ENCODE measurements around the gene SETD6.

Gene SETD6

GRCh38 chr16:58509256-58510096 lies 5.8 kb upstream of the SETD6 start:
- no peak overlapping the region for H3K9ac ChIP-seq (ENCODE audit: insufficient read length)
- H3K27ac ChIP-seq = no peak overlapping the region
- H3K9me3 ChIP-seq (ENCODE audit: low read depth, low read length) = no peaks in the 10 kb centered on the region
- no peak for DNase-seq (ENCODE audit: low read depth, low spot score)
- H3K4me3 ChIP-seq = no peak overlapping the region
- TF ChIP-seq FOXP2 (optimal IDR thresholded peaks at IDR 0.05; ENCODE audit: control extremely low read depth, extremely low read length, insufficient read depth) = no peak
- TF ChIP-seq EZH2 (IDR thresholded peaks at IDR 0.05) = no peak
- no peak for TF ChIP-seq POLR2AphosphoS5 (IDR thresholded peaks at IDR 0.05; ENCODE audit: borderline replicate concordance, low read depth, low read length)
- H3K36me3 ChIP-seq (ENCODE audit: insufficient read depth, low read length) = no peaks in the 10 kb centered on the region

GRCh38 chr16:58510097-58510775 lies 5.1 kb upstream of the SETD6 start:
- no peak overlapping the region for H3K9ac ChIP-seq (ENCODE audit: insufficient read length)
- H3K9me3 ChIP-seq (ENCODE audit: low read depth, low read length) = no peaks in the 10 kb centered on the region
- H3K27ac ChIP-seq = no peak overlapping the region
- TF ChIP-seq POLR2AphosphoS5 (IDR thresholded peaks at IDR 0.05; ENCODE audit: borderline replicate concordance, low read depth, low read length) = no peak
- no peak for DNase-seq (ENCODE audit: low read depth, low spot score)
- H3K4me3 ChIP-seq = no peak overlapping the region
- H3K36me3 ChIP-seq (ENCODE audit: insufficient read depth, low read length) = no peaks in the 10 kb centered on the region

- Histone ChIP-seq H3K36me3 (ENCODE audit: insufficient read depth, low read length) (no peaks in the 10 kb centered on the region), H3K9ac (ENCODE audit: insufficient read length) (no peak overlapping the region), H3K9me3 (ENCODE audit: low read depth, low read length) (no peaks in the 10 kb centered on the region), H3K27ac (no peak overlapping the region), H3K4me3 (no peak overlapping the region)
- DNase-seq (ENCODE audit: low read depth, low spot score) = no peak
- no peak; the same call in 1 of the 2 replicates for TF ChIP-seq POLR2AphosphoS5 (IDR thresholded peaks at IDR 0.05; ENCODE audit: borderline replicate concordance, low read depth, low read length)
- no peak for TF ChIP-seq FOXP2 (optimal IDR thresholded peaks at IDR 0.05; ENCODE audit: control extremely low read depth, extremely low read length, insufficient read depth)
- TF ChIP-seq EZH2 (IDR thresholded peaks at IDR 0.05) = no peak
Measured at GRCh38 chr16:58510776-58511628, 4.3 kb upstream of the SETD6 start.

- no peak for TF ChIP-seq FOXP2 (optimal IDR thresholded peaks at IDR 0.05; ENCODE audit: control extremely low read depth, extremely low read length, insufficient read depth)
- TF ChIP-seq EZH2 (IDR thresholded peaks at IDR 0.05) = no peak
- TF ChIP-seq POLR2AphosphoS5 (IDR thresholded peaks at IDR 0.05; ENCODE audit: borderline replicate concordance, low read depth, low read length) = no peak
- Histone ChIP-seq H3K27ac (no peak overlapping the region), H3K36me3 (ENCODE audit: insufficient read depth, low read length) (peaks cover 6% of the 10 kb centered on the region; the same call in 1 of the 2 replicates), H3K9me3 (ENCODE audit: low read depth, low read length) (no peaks in the 10 kb centered on the region), H3K9ac (ENCODE audit: insufficient read length) (no peak overlapping the region), H3K4me3 (no peak overlapping the region)
- no peak for DNase-seq (ENCODE audit: low read depth, low spot score)
Measured at GRCh38 chr16:58511933-58512815, 3.1 kb upstream of the SETD6 start.

- no peak overlapping the region for H3K27ac ChIP-seq
- no peak overlapping the region for H3K4me3 ChIP-seq
- no peaks in the 10 kb centered on the region for H3K9me3 ChIP-seq (ENCODE audit: low read depth, low read length)
- TF ChIP-seq EZH2 (IDR thresholded peaks at IDR 0.05) = no peak
- TF ChIP-seq FOXP2 (optimal IDR thresholded peaks at IDR 0.05; ENCODE audit: control extremely low read depth, extremely low read length, insufficient read depth) = no peak
- no peak for TF ChIP-seq POLR2AphosphoS5 (IDR thresholded peaks at IDR 0.05; ENCODE audit: borderline replicate concordance, low read depth, low read length)
- DNase-seq (ENCODE audit: low read depth, low spot score) = no peak
- no peak overlapping the region for H3K9ac ChIP-seq (ENCODE audit: insufficient read length)
- H3K36me3 ChIP-seq (ENCODE audit: insufficient read depth, low read length) = peaks cover 18% of the 10 kb centered on the region; the same call in 1 of the 2 replicates
Measured at GRCh38 chr16:58513874-58514273, 1.4 kb upstream of the SETD6 start.

- peaks cover 40% of the 10 kb centered on the region for H3K36me3 ChIP-seq (ENCODE audit: insufficient read depth, low read length)
- H3K4me3 ChIP-seq = no peak overlapping the region
- no peak for DNase-seq (ENCODE audit: low read depth, low spot score)
- no peak overlapping the region for H3K9ac ChIP-seq (ENCODE audit: insufficient read length)
- H3K9me3 ChIP-seq (ENCODE audit: low read depth, low read length) = no peaks in the 10 kb centered on the region
- H3K27ac ChIP-seq = no peak overlapping the region
- no peak for TF ChIP-seq FOXP2 (optimal IDR thresholded peaks at IDR 0.05; ENCODE audit: control extremely low read depth, extremely low read length, insufficient read depth)
- no peak for TF ChIP-seq POLR2AphosphoS5 (IDR thresholded peaks at IDR 0.05; ENCODE audit: borderline replicate concordance, low read depth, low read length)
- TF ChIP-seq EZH2 (IDR thresholded peaks at IDR 0.05) = no peak
Measured at GRCh38 chr16:58515871-58516767, 802 bp downstream of the SETD6 start.

GRCh38 chr16:58516768-58517107 lies 1.4 kb downstream of the SETD6 start:
- DNase-seq (ENCODE audit: low read depth, low spot score) = no peak
- no peak overlapping the region for H3K9ac ChIP-seq (ENCODE audit: insufficient read length)
- TF ChIP-seq POLR2AphosphoS5 (IDR thresholded peaks at IDR 0.05; ENCODE audit: borderline replicate concordance, low read depth, low read length) (no peak), FOXP2 (optimal IDR thresholded peaks at IDR 0.05; ENCODE audit: control extremely low read depth, extremely low read length, insufficient read depth) (no peak), EZH2 (IDR thresholded peaks at IDR 0.05) (no peak)
- H3K4me3 ChIP-seq = no peak overlapping the region
- H3K27ac ChIP-seq = no peak overlapping the region
- H3K36me3 ChIP-seq (ENCODE audit: insufficient read depth, low read length) = peaks cover 45% of the 10 kb centered on the region
- no peaks in the 10 kb centered on the region for H3K9me3 ChIP-seq (ENCODE audit: low read depth, low read length)
